Endodermal cell (in vitro differentiated cells): ENCODE results near the gene MRNIP. TPM values are rescaled to one million over a fixed set of nuclear protein-coding genes. Genes with fewer than 3 reads are reported as not detected.

Source experiments
- DNase-seq: peaks from one replicate; pipeline ENCODE4 v3.0.0-alpha.2; 2017
- H3K27ac ChIP-seq: 2 replicates; pipeline ENCODE4 v1.5.1; 2013; ENCODE audit warnings: mild to moderate bottlenecking, low read depth, low read length, moderate library complexity
- H3K27me3 ChIP-seq: 2 replicates; pipeline ENCODE4 v1.6.1; 2013; ENCODE audit warnings: mild to moderate bottlenecking, low read length, moderate library complexity; ENCODE audit not compliant: insufficient read depth, control insufficient read depth, poor library complexity, severe bottlenecking
- H3K36me3 ChIP-seq: 2 replicates; pipeline ENCODE4 v1.7.0; 2013; ENCODE audit warnings: mild to moderate bottlenecking, low read length, moderate library complexity; ENCODE audit not compliant: control insufficient read depth, insufficient read depth
- H3K4me1 ChIP-seq: one replicate; pipeline ENCODE4 v1.7.0; 2013; ENCODE audit warnings: low read length; ENCODE audit not compliant: control insufficient read depth, insufficient read depth
- H3K4me3 ChIP-seq: 2 replicates; pipeline ENCODE4 v1.5.1; 2013; ENCODE audit warnings: mild to moderate bottlenecking, low read length, moderate library complexity
- H3K9ac ChIP-seq: 2 replicates; pipeline ENCODE4 v1.6.1; 2013; ENCODE audit warnings: mild to moderate bottlenecking, low read length, moderate library complexity; ENCODE audit not compliant: poor library complexity, severe bottlenecking; ENCODE audit errors: extremely low read depth
- H3K9me3 ChIP-seq: 2 replicates; pipeline ENCODE4 v1.6.1; 2013; ENCODE audit warnings: mild to moderate bottlenecking, low read length, moderate library complexity; ENCODE audit not compliant: control insufficient read depth
- H3K27ac Mint-ChIP-seq: 2 replicates; pipeline ENCODE4 v1.8.0; 2020; ENCODE audit warnings: mixed read lengths
- H3K27me3 Mint-ChIP-seq: 2 replicates; pipeline ENCODE4 v1.8.0; 2021; ENCODE audit warnings: mild to moderate bottlenecking, mixed read lengths; ENCODE audit not compliant: insufficient read depth
- H3K36me3 Mint-ChIP-seq: 2 replicates; pipeline ENCODE4 v1.8.0; 2020; ENCODE audit warnings: low read depth, mixed read lengths
- H3K4me1 Mint-ChIP-seq: 2 replicates; pipeline ENCODE4 v1.8.0; 2020; ENCODE audit warnings: mixed read lengths
- H3K4me3 Mint-ChIP-seq: 2 replicates; pipeline ENCODE4 v1.8.0; 2020; ENCODE audit warnings: mild to moderate bottlenecking, moderate library complexity, mixed read lengths
- H3K9me3 Mint-ChIP-seq: 2 replicates; pipeline ENCODE4 v1.8.0; 2020; ENCODE audit warnings: mild to moderate bottlenecking, mixed read lengths
- CTCF ChIP-seq: fragments of 200-600 bp; sonication (generic); conservative IDR thresholded peaks from 2 replicates; pipeline ENCODE4 v1.5.0; 2021; ENCODE audit warnings: antibody characterized with exemption, mild to moderate bottlenecking
- WGBS, 2 experiments: methylation state at CpG; one replicate each; pipeline versions ENCODE4 v1.1.5 to v1.1.7; 2013; ENCODE audit warnings: missing lambda C conversion rate in 2 of 2, mixed read lengths in 1 of 2; ENCODE audit not compliant: insufficient coverage in 1 of 2, insufficient read length in 1 of 2; 5-methylcytosine and 5-hydroxymethylcytosine counted together
- total RNA-seq, 2 donors: library from RNA; stranded (reverse); fragmentation: NEBNext Ultra II Directional in 1 of 2; extraction: Animal tissue kit (Norgen Biotek cat#: 25700) in 1 of 2; gene quantifications; 2 replicates in 1 of 2; 3 replicates in 1 of 2; pipeline ENCODE4 v1.2.1, GENCODE V29; 2021

Gene MRNIP
- total RNA-seq, 2 donors from 2014 or later = 45.8 to 55.3 TPM

GRCh38 chr5:179895861-179896260 lies 37.2 kb upstream of the MRNIP start:
- peaks cover 63% of the 10 kb centered on the region for H3K36me3 Mint-ChIP-seq
- Histone ChIP-seq H3K27me3 (no peaks in the 10 kb centered on the region), H3K4me3 (no peak overlapping the region), H3K4me1 (no peaks in the 10 kb centered on the region), H3K9me3 (no peaks in the 10 kb centered on the region), H3K27ac (no peak overlapping the region), H3K36me3 (peaks cover 58% of the 10 kb centered on the region), H3K9ac (no peak overlapping the region)
- no peaks in the 10 kb centered on the region for H3K9me3 Mint-ChIP-seq
- 97 to 100% methylated on average over 4 to 6 of the region's 6 CpGs for WGBS, 2 experiments
- no peak for DNase-seq
- H3K27ac Mint-ChIP-seq = peak overlapping the region; percentile 3
- H3K4me3 Mint-ChIP-seq = no peak overlapping the region
- TF ChIP-seq CTCF = no peak
- H3K4me1 Mint-ChIP-seq = peaks cover 6% of the 10 kb centered on the region
- H3K27me3 Mint-ChIP-seq = no peaks in the 10 kb centered on the region

GRCh38 chr5:179893958-179894895 lies 35.6 kb upstream of the MRNIP start:
- Mint-ChIP-seq H3K27me3 (no peaks in the 10 kb centered on the region), H3K36me3 (peaks cover 69% of the 10 kb centered on the region), H3K4me1 (peaks cover 6% of the 10 kb centered on the region), H3K27ac (no peak overlapping the region), H3K9me3 (no peaks in the 10 kb centered on the region), H3K4me3 (no peak overlapping the region)
- Histone ChIP-seq H3K27ac (no peak overlapping the region), H3K27me3 (no peaks in the 10 kb centered on the region), H3K9me3 (no peaks in the 10 kb centered on the region), H3K4me3 (no peak overlapping the region), H3K9ac (no peak overlapping the region), H3K36me3 (peaks cover 66% of the 10 kb centered on the region), H3K4me1 (no peaks in the 10 kb centered on the region)
- DNase-seq = no peak
- no peak for TF ChIP-seq CTCF
- 91 to 94% methylated on average over 21 to 26 of the region's 26 CpGs for WGBS, 2 experiments

GRCh38 chr5:179893076-179893957 lies 34.7 kb upstream of the MRNIP start:
- no peaks in the 10 kb centered on the region for H3K9me3 ChIP-seq

More at GRCh38 chr5:179893076-179893957, 34.7 kb upstream of the MRNIP start:
- WGBS, 2 experiments = 90 to 93% methylated on average over 19 to 31 of the region's 31 CpGs
- H3K4me3 ChIP-seq = no peak overlapping the region
- Mint-ChIP-seq H3K9me3 (no peaks in the 10 kb centered on the region), H3K27me3 (no peaks in the 10 kb centered on the region), H3K4me3 (no peak overlapping the region), H3K4me1 (peaks cover 6% of the 10 kb centered on the region), H3K27ac (no peak overlapping the region), H3K36me3 (peaks cover 69% of the 10 kb centered on the region)
- DNase-seq = no peak
- TF ChIP-seq CTCF = no peak
- no peak overlapping the region for H3K9ac ChIP-seq
- H3K36me3 ChIP-seq = peaks cover 61% of the 10 kb centered on the region
- no peaks in the 10 kb centered on the region for H3K27me3 ChIP-seq
- no peaks in the 10 kb centered on the region for H3K4me1 ChIP-seq
- no peak overlapping the region for H3K27ac ChIP-seq
